ENCODE results near the gene PCBP2.
A peak's percentile ranks its signal among the peaks of the same experiment; 100 is the strongest.
"Not testable (repeated sequence)": the region's sequence is repeated elsewhere in the genome, so short reads cannot be mapped to it uniquely, and the experiment has no call there.

Gene PCBP2

GRCh38 chr12:53443955-53444354, 7.9 kb upstream of the PCBP2 start:
- peaks cover 7% of the 10 kb centered on the region for H3K79me1 ChIP-seq (ENCODE audit: low read length)
- no peaks in the 10 kb centered on the region for H3K27me3 ChIP-seq (ENCODE audit: insufficient read depth, low read length, poor library complexity)
- no peak overlapping the region for H4K8ac ChIP-seq (ENCODE audit: low read depth, low read length)
- peaks cover 3% of the 10 kb centered on the region for H3K4me1 ChIP-seq (ENCODE audit: control insufficient read depth, low read depth, low read length)
- H2BK120ac ChIP-seq (ENCODE audit: low read depth, low read length), result no peak overlapping the region
- no peaks in the 10 kb centered on the region for H3K36me3 ChIP-seq (ENCODE audit: control insufficient read depth, insufficient read depth, low read length)
- H3K4ac ChIP-seq (ENCODE audit: low read depth, low read length), result no peak overlapping the region
- WGBS (ENCODE audit: extremely low coverage, insufficient coverage, low lambda C conversion rate), result no CpG with 5 or more reads among the region's 4 CpGs
- no peak overlapping the region for H4K5ac ChIP-seq (ENCODE audit: low read length)
- H3K9ac ChIP-seq (ENCODE audit: low read length), result no peak overlapping the region
- H3K4me3 ChIP-seq (ENCODE audit: low read length), result no peak overlapping the region
- H2BK15ac ChIP-seq (replicated peaks; ENCODE audit: low read depth), result no peak overlapping the region
- no peak overlapping the region for H2AK5ac ChIP-seq (ENCODE audit: low read length)
- peak; percentile 69 for DNase-seq
- H2BK5ac ChIP-seq (ENCODE audit: low read length), result no peak overlapping the region
- H3K18ac ChIP-seq (ENCODE audit: low read length), result no peak overlapping the region
- no peak overlapping the region for H3K23ac ChIP-seq (ENCODE audit: low read length)
- no peak overlapping the region for H3K27ac ChIP-seq (ENCODE audit: low read depth, low read length)
- no peak overlapping the region for H3K4me2 ChIP-seq (ENCODE audit: low read length)
- H3K56ac ChIP-seq (ENCODE audit: low read length), result no peak overlapping the region
- peaks cover 10% of the 10 kb centered on the region for H3K79me2 ChIP-seq (ENCODE audit: control insufficient read depth, insufficient read depth, low read length)

DNA sequence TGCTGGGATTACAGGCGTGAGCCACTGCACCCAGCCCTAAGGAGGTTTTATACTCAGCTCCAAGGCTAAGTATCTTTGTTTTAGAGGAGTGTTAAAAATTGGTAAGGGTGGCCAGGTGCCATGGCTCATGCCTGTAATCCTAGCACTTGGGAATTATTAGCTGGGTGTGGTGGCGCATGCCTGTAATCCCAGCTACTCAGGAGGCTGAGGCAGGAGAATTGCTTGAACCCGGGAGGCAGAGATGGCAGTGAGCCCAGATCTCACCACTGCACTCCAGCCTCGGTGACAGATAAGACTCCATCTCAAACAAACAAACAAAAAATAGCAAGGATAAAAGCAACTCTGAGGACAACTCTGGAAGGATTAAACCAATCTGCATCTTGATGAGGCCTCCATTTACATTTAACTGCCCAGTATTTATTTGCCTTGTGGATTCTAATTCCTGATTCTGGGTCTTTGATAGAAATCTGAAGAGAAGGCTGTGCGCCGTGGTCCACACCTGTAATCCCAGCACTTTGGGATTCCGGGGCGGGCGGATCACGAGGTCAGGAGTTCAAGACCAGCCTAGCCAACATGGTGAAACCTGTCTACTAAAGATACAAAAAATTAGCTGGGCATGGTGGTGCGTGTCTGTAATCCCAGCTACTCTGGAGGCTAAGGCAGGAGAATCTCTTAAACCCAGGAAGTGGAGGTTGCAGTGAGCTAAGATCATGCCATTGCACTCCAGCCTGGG, 7.1 kb upstream of the PCBP2 start:
- not testable (repeated sequence) for H3K27me3 ChIP-seq (ENCODE audit: insufficient read depth, low read length, poor library complexity); H3K18ac ChIP-seq (ENCODE audit: low read length); H3K23ac ChIP-seq (ENCODE audit: low read length); H4K8ac ChIP-seq (ENCODE audit: low read depth, low read length); H4K5ac ChIP-seq (ENCODE audit: low read length); H3K4me2 ChIP-seq (ENCODE audit: low read length); H3K79me1 ChIP-seq (ENCODE audit: low read length); H3K36me3 ChIP-seq (ENCODE audit: control insufficient read depth, insufficient read depth, low read length); H3K27ac ChIP-seq (ENCODE audit: low read depth, low read length); H3K9ac ChIP-seq (ENCODE audit: low read length); H2BK15ac ChIP-seq (replicated peaks; ENCODE audit: low read depth); H3K4ac ChIP-seq (ENCODE audit: low read depth, low read length); H2BK5ac ChIP-seq (ENCODE audit: low read length); H2BK120ac ChIP-seq (ENCODE audit: low read depth, low read length); H3K4me1 ChIP-seq (ENCODE audit: control insufficient read depth, low read depth, low read length); H3K56ac ChIP-seq (ENCODE audit: low read length); H2AK5ac ChIP-seq (ENCODE audit: low read length); H3K4me3 ChIP-seq (ENCODE audit: low read length); DNase-seq
- H3K79me2 ChIP-seq (ENCODE audit: control insufficient read depth, insufficient read depth, low read length), result peaks cover 10% of the 10 kb centered on the region
- no CpG with 5 or more reads among the region's 11 CpGs for WGBS (ENCODE audit: extremely low coverage, insufficient coverage, low lambda C conversion rate)

- Histone ChIP-seq H3K23ac (ENCODE audit: low read length) (no peak overlapping the region), H3K79me1 (ENCODE audit: low read length) (peaks cover 10% of the 10 kb centered on the region), H2AK5ac (ENCODE audit: low read length) (no peak overlapping the region), H3K4me3 (ENCODE audit: low read length) (no peak overlapping the region), H3K4me2 (ENCODE audit: low read length) (no peak overlapping the region), H2BK5ac (ENCODE audit: low read length) (no peak overlapping the region), H3K27me3 (ENCODE audit: insufficient read depth, low read length, poor library complexity) (no peaks in the 10 kb centered on the region), H3K9ac (ENCODE audit: low read length) (no peak overlapping the region), H3K27ac (ENCODE audit: low read depth, low read length) (no peak overlapping the region), H3K56ac (ENCODE audit: low read length) (no peak overlapping the region), H4K5ac (ENCODE audit: low read length) (no peak overlapping the region), H3K36me3 (ENCODE audit: control insufficient read depth, insufficient read depth, low read length) (peaks cover 11% of the 10 kb centered on the region), H3K4me1 (ENCODE audit: control insufficient read depth, low read depth, low read length) (peaks cover 4% of the 10 kb centered on the region), H4K8ac (ENCODE audit: low read depth, low read length) (no peak overlapping the region), H2BK15ac (replicated peaks; ENCODE audit: low read depth) (no peak overlapping the region), H3K4ac (ENCODE audit: low read depth, low read length) (no peak overlapping the region), H3K18ac (ENCODE audit: low read length) (no peak overlapping the region), H3K79me2 (ENCODE audit: control insufficient read depth, insufficient read depth, low read length) (peaks cover 35% of the 10 kb centered on the region), H2BK120ac (ENCODE audit: low read depth, low read length) (no peak overlapping the region)
- WGBS (ENCODE audit: extremely low coverage, insufficient coverage, low lambda C conversion rate), result no CpG with 5 or more reads among the region's 7 CpGs
- DNase-seq, result no peak
Measured at GRCh38 chr12:53450936-53451335, 966 bp upstream of the PCBP2 start.

- Histone ChIP-seq H3K4me2 (ENCODE audit: low read length) (peak overlapping the region; percentile 97), H4K8ac (ENCODE audit: low read depth, low read length) (no peak overlapping the region), H3K27ac (ENCODE audit: low read depth, low read length) (peak overlapping the region; percentile 96), H2BK5ac (ENCODE audit: low read length) (peak overlapping the region; percentile 96), H4K5ac (ENCODE audit: low read length) (peak overlapping the region; percentile 23), H3K36me3 (ENCODE audit: control insufficient read depth, insufficient read depth, low read length) (peaks cover 18% of the 10 kb centered on the region), H3K27me3 (ENCODE audit: insufficient read depth, low read length, poor library complexity) (no peaks in the 10 kb centered on the region), H3K18ac (ENCODE audit: low read length) (peak overlapping the region; percentile 94), H3K4me1 (ENCODE audit: control insufficient read depth, low read depth, low read length) (peaks cover 4% of the 10 kb centered on the region), H3K4me3 (ENCODE audit: low read length) (peak overlapping the region; percentile 100), H2BK15ac (replicated peaks; ENCODE audit: low read depth) (no peak overlapping the region), H3K56ac (ENCODE audit: low read length) (peak overlapping the region; percentile 99), H2AK5ac (ENCODE audit: low read length) (no peak overlapping the region), H2BK120ac (ENCODE audit: low read depth, low read length) (no peak overlapping the region), H3K4ac (ENCODE audit: low read depth, low read length) (peak overlapping the region; percentile 99), H3K79me2 (ENCODE audit: control insufficient read depth, insufficient read depth, low read length) (peaks cover 45% of the 10 kb centered on the region), H3K23ac (ENCODE audit: low read length) (peak overlapping the region; percentile 80), H3K9ac (ENCODE audit: low read length) (peak overlapping the region; percentile 100), H3K79me1 (ENCODE audit: low read length) (peaks cover 16% of the 10 kb centered on the region)
- no CpG with 5 or more reads among the region's 82 CpGs for WGBS (ENCODE audit: extremely low coverage, insufficient coverage, low lambda C conversion rate)
- DNase-seq, result peak; percentile 93
Measured at GRCh38 chr12:53452159-53453077, 516 bp downstream of the PCBP2 start.

- H3K4me1 ChIP-seq (ENCODE audit: control insufficient read depth, low read depth, low read length), result peaks cover 4% of the 10 kb centered on the region
- H2BK15ac ChIP-seq (replicated peaks; ENCODE audit: low read depth), result no peak overlapping the region
- H3K79me1 ChIP-seq (ENCODE audit: low read length), result peaks cover 19% of the 10 kb centered on the region
- H4K8ac ChIP-seq (ENCODE audit: low read depth, low read length), result no peak overlapping the region
- peak overlapping the region; percentile 60 for H3K4me2 ChIP-seq (ENCODE audit: low read length)
- no peak overlapping the region for H2BK5ac ChIP-seq (ENCODE audit: low read length)
- peaks cover 22% of the 10 kb centered on the region for H3K36me3 ChIP-seq (ENCODE audit: control insufficient read depth, insufficient read depth, low read length)
- no peak overlapping the region for H3K27ac ChIP-seq (ENCODE audit: low read depth, low read length)
- H3K9ac ChIP-seq (ENCODE audit: low read length), result peak overlapping the region; percentile 64
- H3K23ac ChIP-seq (ENCODE audit: low read length), result no peak overlapping the region
- H2AK5ac ChIP-seq (ENCODE audit: low read length), result no peak overlapping the region
- no peak overlapping the region for H4K5ac ChIP-seq (ENCODE audit: low read length)
- peaks cover 50% of the 10 kb centered on the region for H3K79me2 ChIP-seq (ENCODE audit: control insufficient read depth, insufficient read depth, low read length)
- H3K18ac ChIP-seq (ENCODE audit: low read length), result no peak overlapping the region
- DNase-seq, result no peak
- H3K56ac ChIP-seq (ENCODE audit: low read length), result peak overlapping the region; percentile 22
- H2BK120ac ChIP-seq (ENCODE audit: low read depth, low read length), result no peak overlapping the region
- no CpG with 5 or more reads among the region's 6 CpGs for WGBS (ENCODE audit: extremely low coverage, insufficient coverage, low lambda C conversion rate)
- H3K4ac ChIP-seq (ENCODE audit: low read depth, low read length), result no peak overlapping the region
- no peaks in the 10 kb centered on the region for H3K27me3 ChIP-seq (ENCODE audit: insufficient read depth, low read length, poor library complexity)
- H3K4me3 ChIP-seq (ENCODE audit: low read length), result peak overlapping the region; percentile 30
Measured at GRCh38 chr12:53453953-53454640, 2.2 kb downstream of the PCBP2 start.

Measured in mesendoderm (in vitro differentiated cells).